DMS 273 (cell line): Measurements from ENCODE around the gene MMEL1.
A peak's percentile ranks its signal among the peaks of the same experiment; 100 is the strongest.
"Not testable (repeated sequence)": the region's sequence is repeated elsewhere in the genome, so short reads cannot be mapped to it uniquely, and the experiment has no call there.

Experiments used
- DNase-seq: peaks from one replicate; lab custom pipeline; 2025; ENCODE audit not compliant: unreplicated experiment; lab: John Stamatoyannopoulos, UW

Gene MMEL1

GRCh38 chr1:2591581-2592261, 41.1 kb downstream of the MMEL1 start:
- DNase-seq = no peak

- no peak for DNase-seq
Measured at GRCh38 chr1:2591233-2591580, 41.6 kb downstream of the MMEL1 start.

GRCh38 chr1:2590233-2591141, 42.3 kb downstream of the MMEL1 start:
- DNase-seq = no peak

- DNase-seq = no peak
Measured at GRCh38 chr1:2589431-2590232, 43.2 kb downstream of the MMEL1 start.

- DNase-seq = no peak
Measured at GRCh38 chr1:2588661-2589430, 44.0 kb downstream of the MMEL1 start.

- no peak for DNase-seq
Measured at GRCh38 chr1:2587860-2588571, 44.8 kb downstream of the MMEL1 start.

- peak; percentile 64 for DNase-seq
Measured at GRCh38 chr1:2587071-2587859, 45.6 kb downstream of the MMEL1 start.

- DNase-seq = peak; percentile 99
Measured at GRCh38 chr1:2586154-2587070, 46.4 kb downstream of the MMEL1 start, which contains the start of gene PRXL2B. Gene PRXL2B (plus strand): TSS chr1:2586777. CDS start chr1:2586886, 109 bp downstream.

- DNase-seq = peak; percentile 67
Measured at GRCh38 chr1:2585318-2586092, 47.3 kb downstream of the MMEL1 start.

- no peak for DNase-seq
Measured at GRCh38 chr1:2584686-2585317, 48.0 kb downstream of the MMEL1 start.

GRCh38 chr1:2583871-2584351, 48.9 kb downstream of the MMEL1 start:
- peak; percentile 37 for DNase-seq

GRCh38 chr1:2583331-2583791, 49.5 kb downstream of the MMEL1 start:
- no peak for DNase-seq

GRCh38 chr1:2582391-2582790, 50.4 kb downstream of the MMEL1 start:
- DNase-seq = no peak

GRCh38 chr1:2580691-2581090, 52.1 kb downstream of the MMEL1 start:
- DNase-seq = no peak

GRCh38 chr1:2578758-2579118, 54.1 kb downstream of the MMEL1 start:
- no peak for DNase-seq

- DNase-seq = not testable (repeated sequence)
Measured at GRCh38 chr1:2577565-2578075, 55.2 kb downstream of the MMEL1 start.
